PC-9 (cell line): Measurements from ENCODE around the gene CST11. TPM values are rescaled to one million over a fixed set of nuclear protein-coding genes. Genes with fewer than 3 reads are reported as not detected.

Source experiments
- BruUV-seq: library from RNA; stranded (reverse); fragments of 400-500 nt; replicated peaks from 2 replicates; lab custom pipeline; 2021; lab: Mats Ljungman, UMichigan
- CTCF ChIA-PET: fragments of 300-600 bp; sonication (Branson Sonifier 250); formaldehyde crosslinking; loops from one replicate; lab custom pipeline; 2022; ENCODE audit warnings: antibody characterized with exemption; lab: Charles Lee
- POLR2A ChIA-PET: fragments of 300-600 bp; sonication (Branson Sonifier 250); formaldehyde crosslinking; loops from one replicate; lab custom pipeline; 2022; ENCODE audit warnings: antibody characterized with exemption; ENCODE audit not compliant: unreplicated experiment; lab: Charles Lee
- DNase-seq, 2 experiments: peaks; one replicate each; pipeline versions ENCODE4 v3.0.0 to v3.0.0-alpha.2; 2015 to 2022; ENCODE audit warnings: mixed read lengths in 1 of 2
- H2AFZ ChIP-seq: fragments of 200-600 bp; sonication (generic); 2 replicates; pipeline ENCODE4 v1.8.1; 2017; ENCODE audit warnings: antibody characterized with exemption
- H3F3A ChIP-seq: fragments of 200-600 bp; sonication (generic); 2 replicates; pipeline ENCODE4 v1.8.1; 2017; ENCODE audit warnings: antibody characterized with exemption, mild to moderate bottlenecking, low read depth; ENCODE audit not compliant: insufficient read depth
- H3K27ac ChIP-seq: fragments of 200-600 bp; sonication (generic); 2 replicates; pipeline ENCODE4 v1.6.1; 2016; ENCODE audit warnings: mixed run types
- H3K27me3 ChIP-seq: fragments of 200-600 bp; sonication (generic); 2 replicates; pipeline ENCODE4 v1.6.1; 2016; ENCODE audit warnings: low read depth, mixed run types; ENCODE audit not compliant: insufficient read depth
- H3K36me3 ChIP-seq: fragments of 200-600 bp; sonication (generic); 2 replicates; pipeline ENCODE4 v1.6.1; 2016; ENCODE audit warnings: low read depth, mixed run types
- H3K4me1 ChIP-seq: fragments of 200-600 bp; sonication (generic); replicated peaks from 2 replicates; pipeline ENCODE4 v1.6.1; 2016; ENCODE audit warnings: mixed run types; ENCODE audit not compliant: insufficient read depth
- H3K4me2 ChIP-seq: fragments of 200-600 bp; sonication (generic); 2 replicates; pipeline ENCODE4 v1.6.1; 2017; ENCODE audit warnings: mixed run types
- H3K4me3 ChIP-seq: fragments of 200-600 bp; sonication (generic); 2 replicates; pipeline ENCODE4 v1.6.1; 2016; ENCODE audit warnings: mixed run types
- H3K79me2 ChIP-seq: fragments of 200-600 bp; sonication (generic); 2 replicates; pipeline ENCODE4 v1.6.1; 2017; ENCODE audit warnings: low read depth, mixed run types
- H3K9me2 ChIP-seq: fragments of 200-600 bp; sonication (generic); 2 replicates; pipeline ENCODE4 v1.8.1; 2017; ENCODE audit warnings: mild to moderate bottlenecking; ENCODE audit not compliant: insufficient read depth
- H3K9me3 ChIP-seq: fragments of 200-600 bp; sonication (generic); 2 replicates; pipeline ENCODE4 v1.8.1; 2016; ENCODE audit warnings: low read depth; ENCODE audit not compliant: insufficient read depth
- H4K20me1 ChIP-seq: fragments of 200-600 bp; sonication (generic); 2 replicates; pipeline ENCODE4 v1.8.1; 2017; ENCODE audit not compliant: insufficient read depth
- EZH2 ChIP-seq: fragments of 200-600 bp; sonication (generic); IDR thresholded peaks from 2 replicates; pipeline ENCODE4 v1.8.0; 2017; ENCODE audit warnings: antibody characterized with exemption, low read depth
- intact Hi-C: fragments of 100-400 bp; cut with micrococcal nuclease; formaldehyde crosslinking; loops from one replicate; pipeline ENCODE4 v1.10.0; 2022; ENCODE audit not compliant: unreplicated experiment
- total RNA-seq: library from RNA; stranded (reverse); gene quantifications from 2 replicates; pipeline ENCODE4 v1.2.3, GENCODE V29; 2021
- TF ChIP-seq, protein P1 (sequence below): fragments of 200-600 bp; sonication (generic); conservative IDR thresholded peaks from 2 replicates; pipeline ENCODE4 v1.6.1; 2017; ENCODE audit warnings: mixed run types, antibody characterized with exemption, mild to moderate bottlenecking, moderate library complexity

The CST11 gene
- total RNA-seq, 1 experiment from 2014 or later: not detected

DNA sequence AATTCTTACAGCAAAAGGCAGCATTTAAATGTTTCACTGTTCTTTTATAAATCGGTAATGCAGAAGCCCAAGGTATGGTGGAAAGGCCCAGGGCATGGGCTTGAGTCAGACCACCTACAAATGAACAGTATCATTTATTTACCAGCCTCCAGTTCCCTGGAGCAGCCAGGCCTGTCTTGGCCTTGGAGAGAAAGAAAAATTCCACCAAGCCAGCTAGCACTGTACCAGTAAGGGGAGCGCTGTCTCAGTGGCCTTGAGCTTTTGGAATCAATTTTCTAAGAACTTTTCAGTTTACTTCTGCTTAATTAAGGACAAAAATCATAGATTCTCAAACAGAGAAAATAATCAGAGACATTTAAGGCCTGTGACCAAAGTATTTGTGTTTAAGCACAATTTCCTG is 43.7 kb downstream of the CST11 start:
- TF ChIP-seq, protein P1, sequence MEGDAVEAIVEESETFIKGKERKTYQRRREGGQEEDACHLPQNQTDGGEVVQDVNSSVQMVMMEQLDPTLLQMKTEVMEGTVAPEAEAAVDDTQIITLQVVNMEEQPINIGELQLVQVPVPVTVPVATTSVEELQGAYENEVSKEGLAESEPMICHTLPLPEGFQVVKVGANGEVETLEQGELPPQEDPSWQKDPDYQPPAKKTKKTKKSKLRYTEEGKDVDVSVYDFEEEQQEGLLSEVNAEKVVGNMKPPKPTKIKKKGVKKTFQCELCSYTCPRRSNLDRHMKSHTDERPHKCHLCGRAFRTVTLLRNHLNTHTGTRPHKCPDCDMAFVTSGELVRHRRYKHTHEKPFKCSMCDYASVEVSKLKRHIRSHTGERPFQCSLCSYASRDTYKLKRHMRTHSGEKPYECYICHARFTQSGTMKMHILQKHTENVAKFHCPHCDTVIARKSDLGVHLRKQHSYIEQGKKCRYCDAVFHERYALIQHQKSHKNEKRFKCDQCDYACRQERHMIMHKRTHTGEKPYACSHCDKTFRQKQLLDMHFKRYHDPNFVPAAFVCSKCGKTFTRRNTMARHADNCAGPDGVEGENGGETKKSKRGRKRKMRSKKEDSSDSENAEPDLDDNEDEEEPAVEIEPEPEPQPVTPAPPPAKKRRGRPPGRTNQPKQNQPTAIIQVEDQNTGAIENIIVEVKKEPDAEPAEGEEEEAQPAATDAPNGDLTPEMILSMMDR: no peak
- no peak for TF ChIP-seq EZH2
- H3K4me1 ChIP-seq: no peaks in the 10 kb centered on the region
- CTCF ChIA-PET: no interaction called here
- H3K36me3 ChIP-seq: peaks cover 4% of the 10 kb centered on the region; the same call in 1 of the 2 replicates
- POLR2A ChIA-PET: no interaction called here
- intact Hi-C loops: no loop called here
- no peaks in the 10 kb centered on the region for H3F3A ChIP-seq
- no peaks in the 10 kb centered on the region for H3K9me2 ChIP-seq
- H4K20me1 ChIP-seq: peaks cover 18% of the 10 kb centered on the region
- no peaks in the 10 kb centered on the region for H3K9me3 ChIP-seq
- no peak for DNase-seq
- H3K4me2 ChIP-seq: no peak overlapping the region
- peaks cover 86% of the 10 kb centered on the region for H3K79me2 ChIP-seq
- no peak overlapping the region for H3K27ac ChIP-seq
- BruUV-seq: no TSS peak
- no peaks in the 10 kb centered on the region for H3K27me3 ChIP-seq
- no peak overlapping the region for H3K4me3 ChIP-seq
- no peak overlapping the region for H2AFZ ChIP-seq

- BruUV-seq: no TSS peak
- no peak overlapping the region for H2AFZ ChIP-seq
- H3K27ac ChIP-seq: no peak overlapping the region
- peaks cover 4% of the 10 kb centered on the region; the same call in 1 of the 2 replicates for H3K36me3 ChIP-seq
- POLR2A ChIA-PET: no interaction called here
- H3K27me3 ChIP-seq: no peaks in the 10 kb centered on the region
- no peaks in the 10 kb centered on the region for H3K9me3 ChIP-seq
- no peak overlapping the region for H3K4me3 ChIP-seq
- TF ChIP-seq EZH2: no peak
- TF ChIP-seq, protein P1: no peak
- no peaks in the 10 kb centered on the region for H3K4me1 ChIP-seq
- intact Hi-C loops: no loop called here
- H3K79me2 ChIP-seq: peaks cover 76% of the 10 kb centered on the region
- no peak for DNase-seq
- H3K9me2 ChIP-seq: no peaks in the 10 kb centered on the region
- H4K20me1 ChIP-seq: peaks cover 17% of the 10 kb centered on the region
- H3K4me2 ChIP-seq: no peak overlapping the region
- no peaks in the 10 kb centered on the region for H3F3A ChIP-seq
- CTCF ChIA-PET: no interaction called here
These were observed 44.8 kb downstream of the CST11 start for GRCh38 chr20:23407781-23408464.

GRCh38 chr20:23406880-23407279 is 45.8 kb downstream of the CST11 start:
- H3K4me2 ChIP-seq: no peak overlapping the region
- ChIA-PET POLR2A (no interaction called here), CTCF (no interaction called here)
- no peaks in the 10 kb centered on the region for H3K27me3 ChIP-seq
- no peaks in the 10 kb centered on the region for H3K9me3 ChIP-seq
- DNase-seq: no peak
- H3F3A ChIP-seq: no peaks in the 10 kb centered on the region
- no peak for TF ChIP-seq EZH2
- TF ChIP-seq, protein P1: no peak
- H3K36me3 ChIP-seq: peaks cover under 1% of the 10 kb centered on the region; the same call in 1 of the 2 replicates
- intact Hi-C loops: no loop called here
- no peaks in the 10 kb centered on the region for H3K4me1 ChIP-seq
- no peak overlapping the region for H3K4me3 ChIP-seq
- no peak overlapping the region for H3K27ac ChIP-seq
- H3K9me2 ChIP-seq: no peaks in the 10 kb centered on the region
- H2AFZ ChIP-seq: no peak overlapping the region
- H3K79me2 ChIP-seq: peaks cover 66% of the 10 kb centered on the region
- no TSS peak for BruUV-seq
- H4K20me1 ChIP-seq: peaks cover 11% of the 10 kb centered on the region
